HL-60 (cell line): ENCODE results near the gene EEF1B2.
"Not testable (repeated sequence)": the region's sequence is repeated elsewhere in the genome, so short reads cannot be mapped to it uniquely, and the experiment has no call there.

ENCODE experiments used
- CTCF ChIP-seq: IDR thresholded peaks from one replicate; pipeline ENCODE4 v1.5.1; 2011; ENCODE audit warnings: low read length, control low read depth, inconsistent platforms; ENCODE audit not compliant: insufficient read depth
- GABPA ChIP-seq: IDR thresholded peaks from 2 replicates; pipeline ENCODE4 v1.6.1; 2012; ENCODE audit warnings: low read depth
- POLR2AphosphoS5 ChIP-seq: IDR thresholded peaks from 2 replicates; pipeline ENCODE4 v1.6.1; 2012; ENCODE audit warnings: low read depth
- REST ChIP-seq: IDR thresholded peaks from 2 replicates; pipeline ENCODE4 v1.6.1; 2012; ENCODE audit warnings: low read depth; ENCODE audit not compliant: insufficient replicate concordance

- TF ChIP-seq CTCF, REST, POLR2AphosphoS5, GABPA: not testable (repeated sequence)
Observed at GRCh38 chr2:206207316-206207715, 47.6 kb downstream of the EEF1B2 start.
